Epithelial cell of umbilical artery (primary cell): ENCODE measurements around the gene SKIC3. TPM values are rescaled to one million over a fixed set of nuclear protein-coding genes. Genes with fewer than 3 reads are reported as not detected.

ENCODE experiments used
- total RNA-seq: library from RNA; depleted of rRNA; stranded (reverse); fragments of >200 nt; gene quantifications from 2 replicates; pipeline ENCODE4 v1.2.3, GENCODE V29; 2014

SKIC3 gene
- 123 and 134 TPM in 2 replicates for total RNA-seq

DNA sequence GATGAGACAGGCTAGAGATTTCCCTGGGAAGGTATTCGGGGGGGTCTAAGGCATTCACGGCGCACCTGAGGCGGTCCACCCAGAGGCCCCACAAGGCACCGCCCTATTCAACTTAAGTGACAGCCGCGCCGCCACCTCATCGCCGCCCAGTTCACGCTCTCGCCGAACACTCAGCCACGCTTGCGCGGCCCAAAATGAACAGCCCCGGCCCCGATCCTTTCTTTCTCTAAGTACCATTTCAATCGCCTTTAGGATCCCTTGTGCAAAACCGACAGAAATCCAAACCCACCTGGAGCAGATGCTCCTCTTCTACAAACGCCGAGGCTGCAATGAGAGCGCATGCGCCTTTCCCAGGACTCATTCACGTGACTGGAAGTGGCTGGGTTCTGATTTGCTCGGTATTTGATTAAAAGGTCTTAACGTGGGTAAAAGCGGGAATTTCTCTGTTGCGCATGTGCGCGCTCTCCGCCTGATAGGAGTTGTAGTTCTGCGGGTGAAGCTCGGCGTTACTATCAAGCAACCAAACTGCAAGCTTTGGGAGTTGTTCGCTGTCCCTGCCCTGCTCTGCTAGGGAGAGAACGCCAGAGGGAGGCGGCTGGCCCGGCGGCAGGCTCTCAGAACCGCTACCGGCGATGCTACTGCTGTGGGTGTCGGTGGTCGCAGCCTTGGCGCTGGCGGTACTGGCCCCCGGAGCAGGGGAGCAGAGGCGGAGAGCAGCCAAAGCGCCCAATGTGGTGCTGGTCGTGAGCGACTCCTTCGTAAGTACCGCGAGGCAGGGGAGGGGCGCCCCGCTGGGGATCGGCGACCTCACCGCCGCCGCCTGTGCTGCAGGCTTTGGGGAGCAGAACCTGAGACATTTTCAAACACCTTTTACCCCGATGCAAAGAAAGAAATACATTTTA is at the start of gene SKIC3, which contains the start of gene ARSK:
SKIC3 (minus strand) TSS at position 331 of the 902 bp plus-strand sequence. CDS start 7,827 bp downstream, outside the sequence.
ARSK (plus strand) TSS at position 455 of the 902 bp plus-strand sequence; CDS start at position 633, 178 bp downstream.

Other genes with a start within 250 kb of the SKIC3 start
- gene FAM81B, start 163.6 kb downstream of the SKIC3 start, total RNA-seq: not detected in 2 replicates
- gene ARSK, start 124 bp upstream of the SKIC3 start, total RNA-seq: 5.5 and 7.1 TPM in 2 replicates
- 0.30 and 0.32 TPM in 2 replicates for gene GPR150, start 65.1 kb upstream of the SKIC3 start, total RNA-seq
- gene RFESD, start 91.8 kb upstream of the SKIC3 start, total RNA-seq: 1.2 and 1.3 TPM in 2 replicates
- gene SPATA9, start 128.0 kb upstream of the SKIC3 start, total RNA-seq: under 0.01 TPM in 1 of 2 replicates, not detected in the other
- 67.3 and 72.4 TPM in 2 replicates for gene RHOBTB3, start 176.4 kb upstream of the SKIC3 start, total RNA-seq